ENCODE measurements around the gene ZNF516.

Gene ZNF516

DNA sequence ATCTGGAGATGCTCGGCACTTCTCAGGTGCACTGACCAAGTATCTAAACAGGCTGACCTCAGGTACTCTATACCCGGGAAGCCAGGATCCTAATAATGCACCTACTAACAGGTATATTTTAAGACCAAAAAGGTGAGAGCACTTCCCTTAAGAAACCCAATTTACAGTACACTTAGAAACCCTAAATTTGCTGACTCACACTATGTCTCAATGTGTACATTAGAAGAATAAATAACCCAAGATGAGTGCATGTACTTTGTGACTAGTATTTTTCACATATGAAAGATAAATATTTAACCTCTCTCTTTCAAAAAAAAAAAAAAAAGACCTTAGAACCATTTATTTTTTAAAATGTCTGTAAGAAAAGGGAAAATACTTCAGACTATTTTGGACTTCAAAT is 118.8 kb downstream of the ZNF516 start:
- H3K27ac ChIP-seq (replicated peaks): no peak overlapping the region
- no peak overlapping the region for H3K4me3 ChIP-seq (replicated peaks; ENCODE audit: insufficient read depth, low read length)
- no peaks in the 10 kb centered on the region for H3K27me3 ChIP-seq (ENCODE audit: insufficient read depth, poor library complexity, severe bottlenecking)
- DNase-seq (ENCODE audit: low read depth in 1 of 2, low spot score in 1 of 2): no peak
- TF ChIP-seq SPI1 (IDR thresholded peaks at IDR 0.05; ENCODE audit: borderline replicate concordance, low read depth) (no peak), REST (IDR thresholded peaks at IDR 0.05; ENCODE audit: insufficient replicate concordance, low read depth) (no peak), GABPA (IDR thresholded peaks at IDR 0.05; ENCODE audit: low read depth) (no peak), POLR2AphosphoS5 (IDR thresholded peaks at IDR 0.05; ENCODE audit: low read depth) (no peak)
- TF ChIP-seq, protein P1, sequence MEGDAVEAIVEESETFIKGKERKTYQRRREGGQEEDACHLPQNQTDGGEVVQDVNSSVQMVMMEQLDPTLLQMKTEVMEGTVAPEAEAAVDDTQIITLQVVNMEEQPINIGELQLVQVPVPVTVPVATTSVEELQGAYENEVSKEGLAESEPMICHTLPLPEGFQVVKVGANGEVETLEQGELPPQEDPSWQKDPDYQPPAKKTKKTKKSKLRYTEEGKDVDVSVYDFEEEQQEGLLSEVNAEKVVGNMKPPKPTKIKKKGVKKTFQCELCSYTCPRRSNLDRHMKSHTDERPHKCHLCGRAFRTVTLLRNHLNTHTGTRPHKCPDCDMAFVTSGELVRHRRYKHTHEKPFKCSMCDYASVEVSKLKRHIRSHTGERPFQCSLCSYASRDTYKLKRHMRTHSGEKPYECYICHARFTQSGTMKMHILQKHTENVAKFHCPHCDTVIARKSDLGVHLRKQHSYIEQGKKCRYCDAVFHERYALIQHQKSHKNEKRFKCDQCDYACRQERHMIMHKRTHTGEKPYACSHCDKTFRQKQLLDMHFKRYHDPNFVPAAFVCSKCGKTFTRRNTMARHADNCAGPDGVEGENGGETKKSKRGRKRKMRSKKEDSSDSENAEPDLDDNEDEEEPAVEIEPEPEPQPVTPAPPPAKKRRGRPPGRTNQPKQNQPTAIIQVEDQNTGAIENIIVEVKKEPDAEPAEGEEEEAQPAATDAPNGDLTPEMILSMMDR (IDR thresholded peaks at IDR 0.05; ENCODE audit: insufficient read depth, low read length): no peak

DNA sequence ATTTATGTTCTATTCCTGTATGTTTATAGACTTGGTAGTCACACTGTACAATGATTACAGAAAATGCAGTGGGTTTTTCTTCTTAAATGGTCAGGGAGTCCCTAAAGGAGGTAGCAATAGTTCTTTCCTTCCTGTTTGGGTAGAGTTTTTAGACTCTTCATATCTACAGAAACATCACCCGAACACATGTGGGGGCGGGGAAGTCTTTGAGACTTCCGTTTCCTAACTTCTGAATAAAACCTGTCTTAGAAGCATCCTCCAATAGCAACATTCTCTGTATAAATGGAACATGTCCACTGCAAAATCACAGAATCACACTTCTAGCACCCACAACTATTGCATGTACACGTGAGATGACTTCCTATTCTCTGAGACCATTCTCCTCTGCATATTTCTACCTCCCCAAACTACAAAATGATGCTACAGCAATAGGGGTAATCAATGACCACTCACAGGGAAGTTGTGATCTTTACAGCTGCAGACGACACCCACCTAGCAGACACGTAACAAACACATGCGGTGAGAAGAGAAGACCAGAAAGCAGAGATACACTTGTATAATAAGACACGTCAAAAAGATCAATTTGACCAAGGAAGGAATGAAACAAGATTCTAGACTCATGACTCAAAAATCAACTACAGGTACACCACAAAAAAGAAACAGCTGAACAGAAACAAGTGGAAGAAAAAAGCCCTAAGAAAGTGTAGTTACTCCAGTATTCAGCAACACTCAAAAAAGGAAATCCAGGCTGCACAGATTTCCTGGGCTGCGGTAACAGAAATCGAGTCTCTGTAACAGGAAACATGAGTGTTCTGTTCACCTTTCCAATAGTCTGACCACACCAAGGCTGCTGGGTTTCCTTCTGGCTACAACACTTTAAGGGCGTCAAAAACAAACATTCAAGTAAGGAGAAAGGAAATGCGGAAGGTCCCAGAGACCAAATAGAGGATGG is 120.4 kb downstream of the ZNF516 start:
- TF ChIP-seq POLR2AphosphoS5 (IDR thresholded peaks at IDR 0.05; ENCODE audit: low read depth) (no peak), REST (IDR thresholded peaks at IDR 0.05; ENCODE audit: insufficient replicate concordance, low read depth) (no peak), GABPA (IDR thresholded peaks at IDR 0.05; ENCODE audit: low read depth) (no peak), SPI1 (IDR thresholded peaks at IDR 0.05; ENCODE audit: borderline replicate concordance, low read depth) (no peak)
- TF ChIP-seq, protein P1 (IDR thresholded peaks at IDR 0.05; ENCODE audit: insufficient read depth, low read length): no peak
- no peaks in the 10 kb centered on the region for H3K27me3 ChIP-seq (ENCODE audit: insufficient read depth, poor library complexity, severe bottlenecking)
- no peak for DNase-seq (ENCODE audit: low read depth in 1 of 2, low spot score in 1 of 2)
- no peak overlapping the region for H3K4me3 ChIP-seq (replicated peaks; ENCODE audit: insufficient read depth, low read length)
- no peak overlapping the region for H3K27ac ChIP-seq (replicated peaks)

DNA sequence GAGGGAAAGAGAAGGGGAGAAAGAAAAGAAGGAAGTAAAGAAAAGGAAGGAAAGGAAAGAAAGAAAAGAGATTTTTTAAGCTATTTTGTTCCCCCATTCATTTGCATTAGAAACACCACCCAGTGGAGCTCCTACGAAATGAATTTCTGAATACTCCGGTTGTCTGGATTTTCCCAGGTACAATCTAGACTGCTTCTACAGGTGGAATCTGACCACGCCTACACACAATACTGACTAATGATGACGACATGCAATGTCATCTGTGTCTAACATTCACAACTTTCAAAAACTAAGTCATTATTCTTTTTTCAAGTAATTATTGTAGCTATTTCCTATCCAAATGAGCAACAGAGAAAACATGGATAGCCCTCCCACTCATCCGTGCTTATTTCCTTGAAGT is 121.7 kb downstream of the ZNF516 start:
- Histone ChIP-seq H3K27ac (replicated peaks) (no peak overlapping the region), H3K4me3 (replicated peaks; ENCODE audit: insufficient read depth, low read length) (no peak overlapping the region), H3K27me3 (ENCODE audit: insufficient read depth, poor library complexity, severe bottlenecking) (no peaks in the 10 kb centered on the region)
- DNase-seq (ENCODE audit: low read depth in 1 of 2, low spot score in 1 of 2): no peak
- TF ChIP-seq SPI1 (IDR thresholded peaks at IDR 0.05; ENCODE audit: borderline replicate concordance, low read depth) (no peak), GABPA (IDR thresholded peaks at IDR 0.05; ENCODE audit: low read depth) (no peak), POLR2AphosphoS5 (IDR thresholded peaks at IDR 0.05; ENCODE audit: low read depth) (no peak), REST (IDR thresholded peaks at IDR 0.05; ENCODE audit: insufficient replicate concordance, low read depth) (no peak)
- TF ChIP-seq, protein P1 (IDR thresholded peaks at IDR 0.05; ENCODE audit: insufficient read depth, low read length): no peak
